Left ventricle myocardium inferior (tissue), 1 donor: ENCODE data around the gene PRICKLE2. TPM values are rescaled to one million over a fixed set of nuclear protein-coding genes. Genes with fewer than 3 reads are reported as not detected.

ENCODE experiments used
- DNase-seq: peaks from one replicate; pipeline ENCODE4 v3.0.0-alpha.2; 2020
- H3K27ac ChIP-seq: fragments of 200-600 bp; replicated peaks from 2 replicates; pipeline ENCODE4 v1.8.0; 2021
- H3K27me3 ChIP-seq: fragments of 200-600 bp; 2 replicates; pipeline ENCODE4 v1.8.0; 2021; ENCODE audit warnings: low read depth
- H3K36me3 ChIP-seq: fragments of 200-600 bp; 2 replicates; pipeline ENCODE4 v1.8.0; 2021
- H3K4me1 ChIP-seq: fragments of 200-600 bp; 2 replicates; pipeline ENCODE4 v1.8.0; 2021
- H3K4me3 ChIP-seq: fragments of 200-600 bp; 2 replicates; pipeline ENCODE4 v1.8.0; 2021; ENCODE audit warnings: mild to moderate bottlenecking, moderate library complexity
- H3K9me3 ChIP-seq: fragments of 200-600 bp; replicated peaks from 2 replicates; pipeline ENCODE4 v1.8.0; 2021
- intact Hi-C: fragments of 100-400 bp; cut with micrococcal nuclease; formaldehyde crosslinking; loops from one replicate; pipeline ENCODE4 v1.11.0; 2022
- total RNA-seq: library from RNA; stranded (reverse); fragmentation: NEBNext Ultra II Directional; extraction: Animal tissue kit (Norgen Biotek cat#: 25700); gene quantifications from one replicate; pipeline ENCODE4 v1.2.1, GENCODE V29; 2021
- TF ChIP-seq, protein P1 (sequence below): fragments of 200-600 bp; IDR thresholded peaks from 2 replicates; pipeline ENCODE4 v1.8.0; 2021; ENCODE audit warnings: antibody characterized with exemption, mild to moderate bottlenecking, borderline replicate concordance
- donor health status: DM: no; HTN: yes; CAD: no; lungs with severe emphysema.

PRICKLE2 gene
- total RNA-seq, 1 donor from 2014 or later = 8.7 TPM

DNA sequence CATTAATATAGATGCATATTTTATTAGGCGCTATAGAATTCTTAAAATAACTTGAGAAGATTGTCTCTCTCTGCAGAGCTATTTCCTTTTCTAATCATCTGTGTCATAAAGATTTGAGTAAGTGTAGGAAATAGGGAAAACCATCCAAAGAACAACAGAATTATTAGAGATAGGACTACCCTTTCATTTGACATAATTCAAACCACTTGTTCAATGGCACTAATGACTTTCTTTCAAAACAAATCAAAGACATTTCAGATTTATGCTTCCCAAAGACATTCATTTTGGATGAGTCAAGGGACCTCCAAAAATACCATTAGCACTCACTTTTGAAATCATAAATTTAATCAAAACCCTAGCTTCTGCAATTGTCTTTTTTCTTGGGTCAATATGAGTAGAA, 29.5 kb downstream of the PRICKLE2 start:
- DNase-seq = no peak
- H3K27ac ChIP-seq = no peak overlapping the region
- peaks cover 10% of the 10 kb centered on the region for H3K9me3 ChIP-seq
- no peak overlapping the region for H3K4me3 ChIP-seq
- H3K4me1 ChIP-seq = peaks cover 15% of the 10 kb centered on the region
- peaks cover 13% of the 10 kb centered on the region for H3K36me3 ChIP-seq
- H3K27me3 ChIP-seq = no peaks in the 10 kb centered on the region
- TF ChIP-seq, protein P1, sequence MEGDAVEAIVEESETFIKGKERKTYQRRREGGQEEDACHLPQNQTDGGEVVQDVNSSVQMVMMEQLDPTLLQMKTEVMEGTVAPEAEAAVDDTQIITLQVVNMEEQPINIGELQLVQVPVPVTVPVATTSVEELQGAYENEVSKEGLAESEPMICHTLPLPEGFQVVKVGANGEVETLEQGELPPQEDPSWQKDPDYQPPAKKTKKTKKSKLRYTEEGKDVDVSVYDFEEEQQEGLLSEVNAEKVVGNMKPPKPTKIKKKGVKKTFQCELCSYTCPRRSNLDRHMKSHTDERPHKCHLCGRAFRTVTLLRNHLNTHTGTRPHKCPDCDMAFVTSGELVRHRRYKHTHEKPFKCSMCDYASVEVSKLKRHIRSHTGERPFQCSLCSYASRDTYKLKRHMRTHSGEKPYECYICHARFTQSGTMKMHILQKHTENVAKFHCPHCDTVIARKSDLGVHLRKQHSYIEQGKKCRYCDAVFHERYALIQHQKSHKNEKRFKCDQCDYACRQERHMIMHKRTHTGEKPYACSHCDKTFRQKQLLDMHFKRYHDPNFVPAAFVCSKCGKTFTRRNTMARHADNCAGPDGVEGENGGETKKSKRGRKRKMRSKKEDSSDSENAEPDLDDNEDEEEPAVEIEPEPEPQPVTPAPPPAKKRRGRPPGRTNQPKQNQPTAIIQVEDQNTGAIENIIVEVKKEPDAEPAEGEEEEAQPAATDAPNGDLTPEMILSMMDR = no peak
- intact Hi-C loops = no loop called here

DNA sequence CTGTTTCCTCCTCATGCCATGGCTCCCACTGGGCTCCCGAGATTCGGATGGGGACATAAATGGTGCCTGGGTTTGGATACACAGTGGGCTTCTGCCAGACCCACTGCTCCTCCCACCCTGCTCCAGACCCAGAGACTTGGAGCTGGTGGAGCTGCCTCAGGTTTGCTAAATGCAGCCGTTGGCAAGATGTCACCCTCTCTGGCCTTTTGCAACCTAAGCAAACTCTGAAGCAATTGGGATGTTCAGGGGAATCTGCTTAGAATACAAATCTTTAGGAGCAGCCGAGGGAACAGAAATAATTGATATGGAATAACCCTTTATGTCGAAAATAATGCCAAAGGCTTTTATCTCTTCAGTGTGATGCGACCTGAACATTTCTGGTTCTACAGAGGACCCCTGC, 33.4 kb downstream of the PRICKLE2 start:
- TF ChIP-seq, protein P1 = no peak
- no peak overlapping the region for H3K27ac ChIP-seq
- peaks cover 1% of the 10 kb centered on the region for H3K36me3 ChIP-seq
- intact Hi-C loops = no loop called here
- DNase-seq = no peak
- no peaks in the 10 kb centered on the region for H3K27me3 ChIP-seq
- no peak overlapping the region for H3K4me3 ChIP-seq
- H3K9me3 ChIP-seq = peaks cover 10% of the 10 kb centered on the region
- H3K4me1 ChIP-seq = peaks cover 55% of the 10 kb centered on the region

DNA sequence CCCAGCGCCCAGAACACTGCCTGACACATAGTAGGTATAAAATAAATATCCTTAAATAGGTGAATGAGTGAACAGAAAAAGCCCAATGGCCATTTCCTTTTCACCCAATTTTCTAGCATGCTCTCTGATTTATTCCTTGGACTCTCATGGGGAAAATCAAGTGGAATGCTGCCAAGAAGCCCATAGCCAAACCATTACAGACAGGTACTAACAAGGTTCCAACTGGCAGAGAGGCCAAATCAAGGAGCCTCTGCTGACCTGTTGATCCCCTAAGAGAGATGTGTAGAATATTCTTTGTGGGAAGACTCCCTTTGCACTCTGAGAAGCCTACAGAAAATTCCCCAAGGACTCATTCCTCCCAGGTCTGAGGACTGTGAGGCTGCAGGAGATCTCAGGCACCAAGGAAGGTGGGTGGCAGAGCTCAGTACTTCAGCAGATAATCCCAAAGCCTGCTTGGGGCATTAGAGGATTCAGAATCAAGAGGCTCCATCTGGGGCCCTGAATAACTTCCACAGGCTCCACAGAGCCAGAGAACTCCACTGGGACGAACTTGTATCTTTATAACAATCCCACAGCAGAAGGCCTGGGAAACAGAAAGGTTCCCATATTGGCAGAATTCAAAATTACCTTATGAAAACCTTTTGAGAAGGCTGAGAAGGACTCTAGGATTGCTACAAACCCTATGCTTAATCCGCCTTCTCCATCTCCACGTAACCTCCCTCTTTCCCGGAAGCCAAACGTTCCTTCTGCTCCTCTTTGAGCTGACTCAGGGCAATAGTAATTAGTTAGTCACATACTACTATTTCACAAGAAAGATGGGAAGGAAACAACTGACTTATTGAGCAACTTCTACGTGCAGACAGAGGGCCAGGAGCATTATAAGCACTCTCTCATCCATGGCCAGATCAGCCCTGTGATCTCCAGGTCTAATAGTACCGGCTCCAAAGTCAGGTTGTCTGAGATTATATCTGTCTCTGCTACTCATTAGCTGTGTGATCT, 34.5 kb downstream of the PRICKLE2 start:
- no peak overlapping the region for H3K4me3 ChIP-seq
- TF ChIP-seq, protein P1 = no peak
- H3K9me3 ChIP-seq = peaks cover 10% of the 10 kb centered on the region
- peaks cover 65% of the 10 kb centered on the region for H3K4me1 ChIP-seq
- no peaks in the 10 kb centered on the region for H3K36me3 ChIP-seq
- H3K27ac ChIP-seq = no peak overlapping the region
- intact Hi-C loops = no loop called here
- DNase-seq = no peak
- H3K27me3 ChIP-seq = no peaks in the 10 kb centered on the region

DNA sequence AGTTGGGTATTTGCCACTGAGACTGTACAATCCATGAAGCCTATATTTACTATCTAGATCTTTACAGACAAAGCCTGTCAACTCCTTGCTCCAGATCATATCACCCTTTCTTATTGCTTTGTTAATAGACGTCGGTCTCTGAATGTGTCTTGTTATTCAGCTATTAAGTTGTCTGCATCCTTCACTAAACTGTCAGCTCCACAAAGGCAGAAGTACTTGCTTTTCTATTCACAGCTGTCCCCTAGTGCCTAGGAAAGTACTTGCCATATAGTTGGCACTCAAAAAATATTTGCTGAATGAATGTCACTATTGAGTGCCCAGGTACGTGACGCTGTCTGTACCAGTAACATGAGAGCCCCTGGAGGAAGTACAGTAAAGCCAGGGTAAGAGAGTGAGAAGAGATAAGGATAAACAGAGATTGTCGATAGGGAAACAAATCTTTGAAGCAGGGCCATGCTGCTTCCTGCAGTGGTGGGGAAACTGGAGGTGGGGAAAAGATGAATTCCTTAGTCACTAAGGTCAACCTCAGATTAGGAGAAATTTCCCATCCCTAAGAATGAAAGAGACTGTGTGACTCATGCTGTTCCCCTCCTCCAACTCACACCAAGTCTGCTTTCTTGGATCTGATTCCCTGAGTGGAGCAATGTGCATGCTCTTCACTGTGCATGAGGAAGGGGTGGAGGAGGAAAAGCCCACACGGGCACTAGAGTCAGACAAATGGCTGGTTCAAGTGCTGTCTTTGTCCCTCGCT, 36.3 kb downstream of the PRICKLE2 start:
- Histone ChIP-seq H3K9me3 (peaks cover 7% of the 10 kb centered on the region), H3K4me1 (peaks cover 83% of the 10 kb centered on the region), H3K27me3 (no peaks in the 10 kb centered on the region), H3K36me3 (no peaks in the 10 kb centered on the region), H3K4me3 (no peak overlapping the region), H3K27ac (peak overlapping the region; percentile 78)
- TF ChIP-seq, protein P1 = no peak
- DNase-seq = no peak
- intact Hi-C loops = no loop called here

- Histone ChIP-seq H3K9me3 (no peaks in the 10 kb centered on the region), H3K27ac (peak overlapping the region; percentile 78), H3K27me3 (no peaks in the 10 kb centered on the region), H3K36me3 (no peaks in the 10 kb centered on the region), H3K4me1 (peaks cover 79% of the 10 kb centered on the region), H3K4me3 (no peak overlapping the region)
- intact Hi-C loops = no loop called here
- DNase-seq = peak; percentile 75
- TF ChIP-seq, protein P1 = peak; percentile 33
Measured at GRCh38 chr3:64187065-64187959, 38.0 kb downstream of the PRICKLE2 start.
